HG03520 (cell line): ENCODE measurements around the gene RBMS2.
A peak's percentile ranks its signal among the peaks of the same experiment; 100 is the strongest.
"Not testable (repeated sequence)": the region's sequence is repeated elsewhere in the genome, so short reads cannot be mapped to it uniquely, and the experiment has no call there.

Experiments used
- ATAC-seq: cut with Tn5 transposase; IDR thresholded peaks from one replicate; pipeline ENCODE4 v1.9.1; 2021; ENCODE audit warnings: mild to moderate bottlenecking, moderate library complexity; ENCODE audit not compliant: unreplicated experiment

RBMS2 gene

GRCh38 chr12:56521590-56522371 is at the start of gene RBMS2:
Gene RBMS2, plus strand, starts transcription at chr12:56521820. Its CDS starts 204 bp downstream, at chr12:56522024.
- ATAC-seq: peak; percentile 53

DNA sequence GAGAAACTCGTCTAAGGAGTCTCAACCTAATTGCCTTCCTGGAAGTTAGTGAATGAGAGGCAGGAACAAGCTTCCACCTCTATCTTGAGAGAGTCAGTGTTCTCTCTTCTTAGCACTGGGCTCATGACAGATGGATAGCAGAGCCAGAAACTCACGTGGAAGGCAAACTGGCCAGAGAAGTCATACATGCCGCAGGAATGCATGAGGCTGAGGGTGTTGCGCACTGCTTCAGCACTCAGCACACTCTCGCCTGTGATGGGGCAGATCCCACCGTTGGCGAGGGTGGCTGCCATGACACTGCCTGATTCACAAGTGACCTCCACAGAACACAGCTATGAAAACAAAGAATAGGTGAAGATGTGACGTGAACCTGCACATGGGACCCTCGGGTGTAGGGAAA is 47.2 kb upstream of the RBMS2 start:
- ATAC-seq: no peak

DNA sequence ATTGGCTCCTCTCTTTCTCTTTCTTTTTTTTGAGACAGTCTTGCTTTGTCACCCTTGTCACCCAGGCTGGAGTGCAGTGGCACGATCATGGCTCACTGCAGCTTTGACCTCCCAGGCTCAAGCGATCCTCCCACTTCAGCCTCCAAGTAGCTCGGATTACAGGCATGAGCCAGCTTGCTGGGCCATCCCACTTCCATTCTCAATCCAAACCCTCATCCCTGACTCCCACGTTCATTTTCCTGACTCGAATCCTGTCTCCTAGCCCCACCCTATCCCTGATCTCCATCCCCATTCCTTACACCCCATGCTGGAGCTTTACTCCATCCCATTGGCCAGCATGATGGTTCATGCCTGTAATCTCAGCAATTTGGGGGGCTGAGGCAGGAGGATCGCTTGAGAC is 45.5 kb upstream of the RBMS2 start:
- no peak for ATAC-seq

- ATAC-seq: no peak
Measured at GRCh38 chr12:56476972-56477432, 44.6 kb upstream of the RBMS2 start.

DNA sequence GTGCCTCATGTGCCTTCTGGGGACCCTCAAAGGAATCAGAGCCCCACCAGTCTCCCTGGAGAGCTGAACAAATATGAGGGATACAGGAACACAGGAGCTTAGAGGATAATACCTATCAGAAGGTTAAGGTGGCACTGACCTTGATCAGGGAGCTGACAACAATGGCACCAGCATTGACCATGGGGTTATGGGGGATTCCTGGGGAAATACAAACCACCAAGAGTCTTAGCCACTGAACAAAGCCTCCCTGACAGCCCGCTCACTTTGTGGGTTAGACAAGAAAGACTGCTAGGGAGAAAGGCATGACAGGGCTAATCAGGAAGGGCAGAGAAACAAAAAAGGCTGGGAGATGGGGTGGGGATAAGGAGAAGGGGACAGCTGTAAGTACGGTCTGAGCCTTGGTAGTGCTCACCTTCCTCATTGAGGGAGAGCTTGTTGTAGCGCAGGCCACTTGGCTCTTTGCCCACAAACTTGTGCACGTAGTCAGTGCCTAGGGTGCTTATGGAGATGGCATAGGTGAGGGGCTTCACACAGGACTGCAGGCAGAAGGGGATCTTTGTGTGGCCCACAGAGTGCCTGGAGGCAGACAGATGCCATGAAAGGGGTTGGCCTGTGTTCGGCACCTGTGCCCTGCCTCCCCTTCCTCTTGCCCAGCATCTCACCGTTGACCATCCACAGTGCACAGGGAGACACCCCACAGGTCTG is 43.9 kb upstream of the RBMS2 start:
- no peak for ATAC-seq

GRCh38 chr12:56479625-56480024 is 42.0 kb upstream of the RBMS2 start:
- no peak for ATAC-seq

DNA sequence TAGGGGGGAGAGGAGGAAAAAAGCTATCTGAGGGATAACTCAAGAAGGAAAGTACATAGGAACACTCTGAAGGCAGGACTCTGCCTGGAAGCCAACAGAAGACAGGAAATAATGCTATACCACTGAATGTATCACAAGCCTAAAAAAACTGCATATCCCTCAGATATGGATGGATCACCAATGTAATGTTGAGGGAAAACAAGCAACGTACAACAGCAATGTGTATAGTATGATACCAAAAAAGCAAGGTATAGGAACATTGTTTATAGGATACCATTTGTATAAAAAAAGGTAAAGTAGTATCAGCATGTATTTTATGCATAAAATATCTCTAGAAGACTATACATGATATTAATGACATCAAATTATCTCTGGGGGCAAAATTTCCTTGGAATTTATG is 37.1 kb upstream of the RBMS2 start:
- ATAC-seq: no peak

GRCh38 chr12:56486694-56487093 is 34.9 kb upstream of the RBMS2 start:
- no peak for ATAC-seq

GRCh38 chr12:56487448-56488040 is 34.1 kb upstream of the RBMS2 start:
- ATAC-seq: peak; percentile 41

GRCh38 chr12:56488041-56488955 is 33.3 kb upstream of the RBMS2 start, which contains the start of gene GLS2:
Gene GLS2, minus strand, starts transcription at chr12:56488161. Its CDS starts 43 bp downstream, at chr12:56488118.
- ATAC-seq: peak; percentile 81

DNA sequence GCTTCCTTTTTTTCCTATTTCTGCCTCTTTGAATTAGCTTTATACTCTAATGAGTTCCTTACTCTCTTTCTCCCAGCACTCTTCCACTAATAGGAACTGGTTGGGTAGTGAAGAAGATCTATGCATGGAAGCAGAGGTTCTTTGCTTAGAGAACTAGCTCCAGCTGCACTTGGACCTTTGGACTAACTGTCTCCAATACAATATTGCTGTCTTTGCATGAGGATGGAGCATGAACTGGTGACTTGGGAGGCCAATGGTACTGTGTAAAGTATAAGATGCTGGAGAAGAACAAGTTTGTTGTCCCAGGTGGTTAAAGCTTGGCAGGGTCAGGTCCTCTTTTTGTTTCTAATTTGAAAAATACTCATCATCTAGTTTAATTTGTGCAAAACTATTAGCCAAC is 31.3 kb upstream of the RBMS2 start:
- no peak for ATAC-seq

GRCh38 chr12:56493409-56494105 is 28.1 kb upstream of the RBMS2 start:
- ATAC-seq: not testable (repeated sequence)

DNA sequence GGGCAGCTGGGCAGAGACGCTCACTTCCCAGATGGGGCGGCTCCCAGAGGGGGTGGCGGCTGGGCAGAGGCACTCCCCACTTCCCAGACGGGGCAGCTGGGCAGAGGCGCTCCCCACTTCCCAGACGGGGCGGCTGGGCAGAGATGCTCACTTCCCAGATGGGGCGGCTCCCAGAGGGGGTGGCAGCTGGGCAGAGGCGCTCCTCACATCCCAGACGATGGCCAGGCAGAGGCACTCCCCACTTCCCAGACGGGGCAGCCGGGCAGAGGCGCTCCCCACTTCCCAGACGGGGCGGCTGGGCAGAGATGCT is 27.6 kb upstream of the RBMS2 start:
- not testable (repeated sequence) for ATAC-seq

DNA sequence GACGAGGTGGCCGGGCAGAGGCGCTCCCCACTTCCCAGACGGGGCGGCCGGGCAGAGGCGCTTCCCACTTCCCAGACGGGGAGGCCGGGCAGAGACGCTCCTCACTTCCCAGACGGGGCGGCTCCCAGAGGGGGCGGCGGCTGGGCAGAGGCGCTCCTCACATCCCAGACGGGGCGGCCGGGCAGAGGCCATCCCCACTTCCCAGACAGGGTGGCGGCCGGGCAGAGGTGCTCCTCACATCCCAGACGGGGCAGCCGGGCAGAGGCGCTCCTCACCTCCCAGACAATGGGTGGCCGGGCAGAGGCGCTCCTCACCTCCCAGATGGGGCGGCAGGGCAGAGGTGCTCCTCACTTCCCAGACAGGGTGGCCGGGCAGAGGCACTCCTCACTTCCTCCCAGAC is 27.1 kb upstream of the RBMS2 start:
- not testable (repeated sequence) for ATAC-seq

DNA sequence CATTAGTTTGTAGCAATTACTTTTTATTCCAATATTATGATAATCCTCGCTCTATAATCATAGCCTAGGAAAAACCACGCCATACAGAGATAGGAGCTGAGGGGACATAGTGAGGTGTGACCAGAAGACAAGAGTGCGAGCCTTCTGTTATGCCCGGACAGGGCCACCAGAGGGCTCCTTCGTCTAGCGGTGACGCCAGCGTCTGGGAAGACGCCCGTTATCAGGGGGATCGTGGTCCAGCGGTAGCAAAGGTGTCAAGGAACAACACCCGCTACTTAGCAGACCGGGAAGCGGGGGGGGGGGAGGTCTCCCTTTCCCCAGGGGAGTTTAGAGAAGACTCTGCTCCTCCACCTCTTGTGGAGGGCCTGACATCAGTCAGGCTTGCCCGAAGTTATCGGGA is 24.9 kb upstream of the RBMS2 start:
- not testable (repeated sequence) for ATAC-seq

DNA sequence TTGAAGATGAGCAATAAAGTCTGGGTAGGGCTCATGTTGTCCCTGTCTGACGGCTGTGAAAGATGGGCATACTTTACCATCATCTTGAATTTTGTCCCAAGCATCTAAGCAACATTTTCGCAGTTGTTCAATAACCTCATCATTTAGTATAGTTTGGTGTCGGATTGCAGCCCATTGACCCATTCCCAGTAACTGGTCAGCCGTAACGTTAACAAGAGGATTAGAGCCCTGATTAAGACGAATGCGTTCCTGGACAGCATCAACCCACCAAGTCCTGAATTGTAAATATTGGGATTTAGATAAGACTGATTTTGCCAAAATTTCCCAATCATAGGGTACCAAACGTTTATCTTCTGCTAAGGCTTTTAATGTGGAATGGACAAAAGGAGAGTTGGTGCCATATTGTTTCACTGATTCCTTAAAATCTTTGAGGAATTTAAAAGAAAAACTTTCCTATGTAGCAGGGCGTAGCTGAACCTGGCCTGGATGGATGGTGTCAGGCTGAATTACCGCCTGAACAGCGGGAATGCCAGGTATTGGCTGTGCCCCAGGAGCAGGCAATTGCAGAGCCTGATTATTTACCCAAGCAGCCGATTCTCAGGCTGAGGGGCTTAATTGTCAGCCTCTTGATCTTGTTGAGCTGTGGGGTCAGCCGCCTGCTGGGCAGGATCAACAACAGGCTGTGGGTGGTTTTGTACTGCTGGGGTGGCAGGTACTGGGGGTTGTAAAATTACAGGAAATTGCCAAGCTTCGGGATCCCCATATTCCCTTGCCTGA is 23.3 kb upstream of the RBMS2 start:
- not testable (repeated sequence) for ATAC-seq

- not testable (repeated sequence) for ATAC-seq
Measured at GRCh38 chr12:56499452-56499851, 22.2 kb upstream of the RBMS2 start.

DNA sequence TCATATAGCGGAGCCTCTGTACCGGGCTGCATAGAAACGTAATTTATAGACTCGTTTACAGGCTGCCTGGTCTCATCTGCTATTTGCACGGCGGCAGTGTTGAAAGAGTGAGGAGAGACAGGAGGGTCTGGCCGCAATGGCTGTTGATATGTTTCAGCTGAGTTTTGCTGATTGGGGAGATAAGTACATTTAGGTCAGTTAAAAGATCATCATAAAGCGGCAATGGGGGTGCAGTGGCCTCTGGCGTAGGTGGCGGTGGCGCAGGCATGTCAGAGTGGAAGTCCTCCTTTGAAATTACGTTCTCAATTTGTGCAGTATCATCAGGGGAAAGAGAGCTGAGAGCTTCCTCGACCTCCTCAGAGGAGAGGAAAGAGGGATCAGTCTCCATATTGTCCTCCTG is 21.7 kb upstream of the RBMS2 start:
- ATAC-seq: not testable (repeated sequence)

- no peak for ATAC-seq
Measured at GRCh38 chr12:56510786-56511185, 10.8 kb upstream of the RBMS2 start.

GRCh38 chr12:56514014-56514318 is 7.7 kb upstream of the RBMS2 start:
- ATAC-seq: not testable (repeated sequence)
